Erythroblast (primary cell): ENCODE data around the gene TBXA2R.

Experiments
- GATA1 ChIP-seq: IDR thresholded peaks from 2 replicates; pipeline ENCODE4 v1.6.1; 2011; ENCODE audit warnings: low read depth, mild to moderate bottlenecking, control low read depth, low read length, moderate library complexity
- POLR2A ChIP-seq: IDR thresholded peaks from 2 replicates; pipeline ENCODE4 v1.6.1; 2011; ENCODE audit warnings: mild to moderate bottlenecking, low read length

GRCh38 chr19:3570606-3571011 lies 36.1 kb downstream of the TBXA2R start:
- TF ChIP-seq POLR2A (no peak), GATA1 (no peak)
